Fibroblast of lung (primary cell): Measurements from ENCODE around the gene EYA2.

ENCODE experiments used
- CTCF ChIP-seq, 2 donors: IDR thresholded peaks in 1 of 2; conservative IDR thresholded peaks in 1 of 2; 1 replicate in 1 of 2; 2 replicates in 1 of 2; pipeline ENCODE4 v1.5.1; 2011 to 2012; ENCODE audit warnings: low read length in 2 of 2, control low read depth in 1 of 2, inconsistent platforms in 1 of 2, low read depth in 1 of 2, mild to moderate bottlenecking in 1 of 2
- EZH2 ChIP-seq: IDR thresholded peaks from 2 replicates; pipeline ENCODE4 v1.5.1; 2012; ENCODE audit warnings: low read length, control low read depth, mild to moderate bottlenecking; ENCODE audit errors: missing control alignments

GRCh38 chr20:47115694-47116093, 221.1 kb downstream of the EYA2 start:
- no peak for TF ChIP-seq CTCF (conservative IDR thresholded peaks at IDR 0.05 in 1 of 2, IDR thresholded peaks at IDR 0.05 in 1 of 2; ENCODE audit: low read depth in 1 of 2, low read length in 2 of 2)
- TF ChIP-seq EZH2, result no peak
